ENCODE measurements around the gene VWA8.

- no peak for TF ChIP-seq CTCF (IDR thresholded peaks at IDR 0.05; ENCODE audit: low read length)
- TF ChIP-seq EZH2phosphoT487 (IDR thresholded peaks at IDR 0.05; ENCODE audit: low read length), result no peak
- no peak for TF ChIP-seq EZH2 (optimal IDR thresholded peaks at IDR 0.05; ENCODE audit: low read depth, low read length)
Measured at GRCh38 chr13:41587490-41587889, 373.4 kb downstream of the VWA8 start.
